NOMO-1 (cell line): ENCODE results near the gene CAB39L.
"Not testable (repeated sequence)": the region's sequence is repeated elsewhere in the genome, so short reads cannot be mapped to it uniquely, and the experiment has no call there.

Experiments
- DNase-seq, 2 experiments: peaks; one replicate each; lab custom pipeline; 2025; ENCODE audit not compliant: unreplicated experiment in 2 of 2; lab: John Stamatoyannopoulos, UW

Gene CAB39L

DNA sequence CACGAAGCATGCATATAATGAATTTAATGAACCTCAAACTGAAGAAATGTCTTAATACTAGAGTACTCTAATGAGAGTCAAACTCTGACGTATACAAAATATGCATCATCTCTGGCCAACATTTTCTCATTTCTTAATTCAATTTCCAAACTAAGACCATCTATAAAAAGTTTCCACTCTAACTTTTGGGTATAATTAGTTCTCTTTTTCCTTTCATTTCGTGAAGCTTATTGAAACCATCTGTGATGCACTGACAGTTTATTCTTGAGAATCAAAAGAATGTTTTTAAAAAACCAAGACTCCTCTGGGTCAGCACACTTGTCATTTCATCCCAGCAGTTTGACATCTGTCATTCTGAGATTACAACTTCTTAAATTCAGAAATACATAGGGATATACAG, 90.0 kb downstream of the CAB39L start:
- DNase-seq, result no peak

DNA sequence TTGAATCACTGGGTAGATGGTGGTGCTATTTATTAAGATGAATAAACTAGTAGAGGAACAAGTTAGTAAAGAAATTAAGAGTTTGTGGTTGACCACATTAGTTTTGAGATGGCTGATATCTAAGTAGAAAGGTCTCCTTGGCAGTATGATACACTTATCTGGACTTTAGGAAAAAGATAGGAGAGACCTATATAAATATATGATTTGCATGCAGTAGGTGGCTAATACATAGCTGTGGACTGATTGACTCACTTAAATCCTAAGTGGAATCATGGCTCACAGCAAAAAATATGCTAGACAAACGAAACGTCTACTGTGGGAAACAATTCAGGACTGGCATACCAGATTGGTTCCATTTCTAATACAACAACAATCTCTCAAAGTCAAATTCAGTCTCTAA, 92.0 kb downstream of the CAB39L start:
- DNase-seq, result no peak

DNA sequence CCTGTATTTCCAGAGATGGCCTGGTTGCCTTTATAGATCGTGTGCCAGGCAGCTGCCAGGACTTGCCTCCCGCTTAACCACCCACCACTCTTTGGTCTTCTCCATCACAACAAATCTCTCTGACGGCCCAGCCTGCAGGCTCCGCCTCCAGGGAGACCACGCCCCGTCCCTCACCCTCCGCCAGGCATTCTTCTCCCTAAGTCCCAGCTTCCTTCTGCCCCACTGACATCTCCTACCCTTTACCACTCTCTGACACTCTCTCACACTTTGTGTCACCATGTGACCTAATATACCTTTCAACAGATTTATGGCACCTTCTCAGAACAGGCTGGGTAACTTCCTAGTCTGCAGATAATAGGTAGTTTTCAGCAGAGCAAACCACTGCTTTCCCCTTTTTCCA, 95.1 kb downstream of the CAB39L start:
- DNase-seq, result no peak

DNA sequence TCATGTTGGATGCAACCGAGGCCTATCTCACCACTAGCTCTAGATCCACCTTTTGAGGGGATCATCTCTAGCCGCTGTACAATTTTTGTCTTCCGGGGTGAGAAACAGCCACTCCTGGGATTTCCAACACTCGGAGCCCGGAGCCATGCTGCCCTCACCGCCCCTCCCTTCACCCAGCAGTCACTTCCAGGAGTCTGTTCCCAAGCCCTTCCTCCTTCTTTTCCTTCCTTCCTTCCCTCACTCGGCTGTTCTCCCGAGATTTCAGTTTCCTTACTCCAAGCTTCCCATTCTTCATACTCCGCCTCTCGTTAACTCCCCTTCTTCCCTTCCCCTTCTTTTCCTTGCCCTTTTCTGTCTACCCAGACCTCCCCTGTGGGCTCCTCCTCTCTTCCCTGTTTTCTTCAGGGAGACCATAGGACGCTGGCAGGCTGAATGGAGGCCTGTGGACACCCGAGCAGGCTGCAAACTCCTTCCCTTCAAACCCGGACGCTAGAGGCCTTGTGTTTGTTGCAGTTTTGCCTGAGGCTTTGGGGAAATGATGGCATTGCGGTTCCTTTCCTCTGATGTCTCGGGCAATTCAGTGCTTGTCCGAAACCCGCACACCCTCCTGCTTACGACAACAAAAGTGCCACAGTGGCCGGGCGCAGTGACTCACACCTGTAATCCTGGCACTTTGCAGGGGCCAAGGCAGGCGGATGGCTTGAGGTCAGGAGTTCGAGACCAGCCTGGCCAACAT, 96.0 kb downstream of the CAB39L start:
- DNase-seq, result no peak

DNA sequence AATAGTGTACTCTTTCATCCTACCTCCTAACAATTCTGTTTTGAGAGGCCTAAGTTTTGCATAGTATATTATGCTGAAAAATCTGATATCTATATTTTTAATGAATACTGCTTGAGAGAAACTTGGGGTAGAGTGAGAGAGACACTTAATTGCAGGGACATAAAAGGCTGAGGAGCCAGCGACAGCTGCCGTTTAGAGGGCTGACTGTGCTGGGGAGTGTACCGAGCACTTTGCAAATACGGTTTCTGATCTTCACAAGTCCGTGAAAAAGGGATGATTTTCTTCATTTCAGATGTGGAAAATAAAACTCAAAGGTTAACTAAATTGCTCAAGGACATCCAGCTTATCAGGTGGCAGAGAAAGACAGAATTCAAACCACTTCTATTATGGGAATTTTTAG, 97.4 kb downstream of the CAB39L start:
- no peak for DNase-seq

DNA sequence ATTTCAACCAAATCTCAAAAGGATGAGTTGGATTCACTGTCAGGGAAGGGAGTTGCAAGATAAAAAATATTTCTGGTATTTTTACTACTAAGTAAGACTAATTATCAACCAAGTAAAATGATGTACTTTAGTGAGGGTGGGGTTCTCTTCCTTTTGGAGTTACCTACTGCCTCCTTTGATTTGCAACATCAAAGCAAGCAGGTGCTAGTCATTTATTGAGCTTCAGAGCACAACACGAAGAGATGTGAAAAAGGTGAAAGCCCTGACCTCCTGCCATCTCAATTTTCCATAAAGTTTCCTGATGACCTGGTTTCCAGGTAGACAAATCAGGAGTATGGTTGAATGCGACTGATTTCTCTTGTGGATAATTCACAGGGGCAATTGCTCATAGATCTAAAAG, 100.1 kb downstream of the CAB39L start:
- DNase-seq, result no peak

DNA sequence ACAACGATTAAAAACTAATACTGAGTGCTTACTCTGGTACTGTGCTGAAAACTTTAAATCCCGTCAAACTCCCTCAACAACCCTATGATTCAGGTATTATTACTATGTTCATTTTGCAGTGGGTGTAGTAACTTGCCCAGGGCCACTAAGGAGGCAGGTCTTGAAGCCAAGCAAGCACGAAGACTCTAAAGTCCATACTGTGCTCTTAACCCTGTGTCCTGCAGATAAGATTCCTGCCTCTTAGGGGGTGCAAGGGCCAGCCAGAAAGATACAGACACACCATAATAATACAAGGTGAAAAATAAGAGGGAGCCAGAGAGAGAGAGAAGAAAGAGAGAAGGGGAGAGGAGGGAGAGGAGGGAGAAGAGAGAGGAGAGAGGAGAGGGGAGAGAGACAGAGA, 100.6 kb downstream of the CAB39L start:
- no peak for DNase-seq

DNA sequence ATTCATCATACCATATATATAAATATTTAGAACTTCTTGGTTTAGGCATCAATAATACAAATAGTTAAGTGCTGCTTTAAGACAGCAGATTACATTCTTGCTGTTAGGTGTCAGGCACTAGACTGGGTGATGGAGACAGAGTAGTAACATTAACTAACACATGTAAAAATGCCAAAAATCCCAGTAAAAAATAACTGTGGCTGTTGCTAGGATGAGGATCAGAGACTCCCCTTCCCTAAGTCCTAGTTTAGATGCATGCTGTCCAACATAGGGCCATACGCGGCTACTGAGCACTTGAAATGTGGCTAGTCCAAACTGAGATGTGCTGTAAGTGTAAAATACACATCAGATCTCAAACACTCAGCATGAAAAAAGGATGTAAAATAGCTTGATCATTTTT, 101.4 kb downstream of the CAB39L start:
- DNase-seq, result no peak

DNA sequence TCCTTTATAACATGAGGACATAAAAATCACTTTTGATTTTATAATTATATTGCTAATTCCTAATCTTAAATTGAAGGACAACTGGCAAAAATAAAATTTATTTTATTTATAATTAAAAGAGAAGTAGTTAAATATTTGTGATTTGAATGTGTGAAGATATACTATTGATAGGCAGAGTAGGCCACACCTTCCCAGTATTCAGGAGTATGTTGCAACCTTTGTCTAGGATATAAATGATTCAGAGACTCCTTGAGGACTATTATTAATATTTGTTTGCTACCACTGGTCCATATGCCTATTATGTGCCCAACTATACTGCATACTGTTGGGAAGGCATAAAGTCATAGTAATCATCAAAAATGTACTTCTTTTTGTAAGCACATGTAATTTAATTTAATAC, 101.9 kb downstream of the CAB39L start:
- no peak for DNase-seq

DNA sequence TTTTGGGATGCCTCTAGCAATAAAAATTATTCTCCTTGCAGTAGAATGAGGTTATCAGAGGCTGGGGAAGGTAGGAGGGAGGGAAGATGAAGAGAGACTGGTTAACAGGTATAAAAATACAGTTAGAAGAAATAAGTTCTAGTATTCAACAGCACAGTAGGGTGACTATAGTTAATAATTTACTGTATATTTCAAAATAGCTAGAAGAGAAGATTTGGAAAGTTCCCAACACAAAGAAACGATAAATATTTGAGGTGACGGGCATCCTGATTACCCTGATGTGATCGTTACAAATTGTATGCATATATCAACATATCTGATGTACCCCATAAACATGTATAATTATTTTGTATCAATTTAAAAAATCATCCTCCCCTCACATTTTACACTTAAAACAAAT, 102.3 kb downstream of the CAB39L start:
- no peak for DNase-seq

DNA sequence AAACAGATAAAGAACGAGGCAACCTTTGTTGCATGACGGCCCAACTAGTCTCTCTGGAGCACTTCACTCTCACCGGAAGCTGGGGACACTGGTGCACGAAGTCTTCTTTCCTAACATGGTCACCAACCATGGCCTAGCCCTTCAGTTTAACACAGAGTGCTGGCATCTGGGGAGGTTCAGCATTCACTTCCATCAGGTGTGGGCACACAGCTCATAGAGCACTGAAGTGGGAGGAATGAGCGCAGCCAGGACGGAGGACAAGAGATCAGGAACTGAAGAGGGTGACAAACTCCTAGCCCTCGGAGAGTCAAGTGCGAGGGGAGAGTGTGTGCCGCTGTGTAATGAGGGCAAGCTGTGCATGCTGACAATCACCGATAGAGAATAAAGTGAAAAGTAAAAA, 103.7 kb downstream of the CAB39L start:
- no peak for DNase-seq

DNA sequence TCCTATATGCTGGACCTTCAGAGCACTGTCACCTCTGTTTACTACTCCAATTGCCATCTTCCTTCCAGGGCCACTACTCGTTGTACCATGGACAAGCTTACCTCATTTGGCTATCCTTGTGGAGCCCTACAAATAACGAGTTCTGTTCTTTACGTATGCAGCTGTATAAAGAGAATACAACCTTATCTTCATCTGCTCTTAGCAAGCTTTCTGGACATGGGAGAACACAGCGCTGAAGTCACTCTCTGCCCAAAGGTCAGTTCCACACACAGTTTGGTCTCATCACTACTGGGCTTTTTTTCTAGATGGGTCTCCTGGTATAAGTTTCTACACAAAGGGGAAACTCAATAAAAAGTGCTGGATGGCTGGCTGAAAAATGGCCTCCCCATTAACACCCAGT, 107.2 kb downstream of the CAB39L start:
- DNase-seq, result no peak

DNA sequence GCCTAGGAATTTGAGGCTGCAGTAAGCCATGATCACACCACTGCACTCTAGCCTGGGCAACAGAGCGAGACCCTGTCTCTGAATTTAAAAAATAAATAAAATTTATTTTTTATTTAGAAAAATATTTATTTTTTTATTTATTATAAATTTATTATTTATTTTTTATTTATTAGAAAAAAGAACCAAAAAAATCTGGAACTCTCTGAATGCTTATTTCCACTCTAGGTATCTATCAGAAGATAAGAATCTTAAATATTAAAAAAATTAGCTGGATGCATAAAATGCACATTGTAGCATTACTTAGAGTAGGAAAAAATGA, 113.4 kb downstream of the CAB39L start:
- DNase-seq, result no peak

DNA sequence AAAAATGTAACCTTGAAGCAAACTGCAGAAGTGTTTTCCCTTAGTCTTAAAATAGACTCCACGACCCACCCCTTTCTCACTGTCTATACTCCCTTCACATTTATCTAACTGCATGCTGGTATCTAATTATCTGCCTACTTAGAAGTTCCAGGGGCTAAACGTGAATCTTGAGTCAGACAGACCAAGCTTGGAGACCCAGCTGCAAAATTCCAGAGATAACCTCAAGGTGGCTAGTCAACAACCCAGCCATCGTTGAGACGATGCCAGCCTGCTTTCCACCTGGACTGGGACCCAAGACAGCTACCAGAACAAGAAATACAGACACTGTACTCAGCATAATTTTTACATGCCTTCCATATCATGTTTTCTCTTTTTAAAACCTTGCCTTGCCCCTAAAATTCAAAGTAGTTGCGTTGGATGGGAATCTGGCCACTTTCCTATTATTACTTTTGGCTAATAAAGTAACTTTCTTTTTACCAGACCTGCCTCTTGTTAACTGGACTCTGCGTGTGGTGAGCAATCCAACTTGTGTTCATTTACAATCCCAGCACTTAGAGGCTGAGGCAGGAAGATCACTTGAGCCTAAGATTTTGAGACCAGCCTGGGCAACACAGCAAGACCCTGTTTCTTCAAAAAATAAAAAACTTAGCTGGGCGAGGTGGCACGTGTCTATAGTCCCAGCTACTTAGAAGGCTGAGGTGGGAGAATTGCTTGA, 113.9 kb downstream of the CAB39L start:
- no peak for DNase-seq

DNA sequence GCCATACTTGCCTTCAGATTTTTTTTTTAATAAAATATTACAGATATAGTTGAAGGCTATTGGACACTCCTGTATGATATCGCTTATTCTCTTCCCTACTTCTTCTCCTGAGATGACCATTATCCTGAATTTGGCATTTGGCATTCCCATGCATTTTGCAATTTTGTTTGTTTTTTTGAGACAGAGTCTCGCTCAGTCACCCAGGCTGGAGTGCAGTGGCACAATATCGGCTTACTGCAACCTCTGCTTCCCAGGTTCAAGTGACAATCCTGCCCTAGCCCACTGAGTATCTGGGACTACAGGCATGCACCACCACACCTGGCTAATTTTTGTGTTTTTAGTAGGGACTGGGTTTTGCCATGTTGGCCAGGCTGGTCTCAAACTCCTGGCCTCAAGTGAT, 116.7 kb downstream of the CAB39L start:
- DNase-seq, result not testable (repeated sequence)

DNA sequence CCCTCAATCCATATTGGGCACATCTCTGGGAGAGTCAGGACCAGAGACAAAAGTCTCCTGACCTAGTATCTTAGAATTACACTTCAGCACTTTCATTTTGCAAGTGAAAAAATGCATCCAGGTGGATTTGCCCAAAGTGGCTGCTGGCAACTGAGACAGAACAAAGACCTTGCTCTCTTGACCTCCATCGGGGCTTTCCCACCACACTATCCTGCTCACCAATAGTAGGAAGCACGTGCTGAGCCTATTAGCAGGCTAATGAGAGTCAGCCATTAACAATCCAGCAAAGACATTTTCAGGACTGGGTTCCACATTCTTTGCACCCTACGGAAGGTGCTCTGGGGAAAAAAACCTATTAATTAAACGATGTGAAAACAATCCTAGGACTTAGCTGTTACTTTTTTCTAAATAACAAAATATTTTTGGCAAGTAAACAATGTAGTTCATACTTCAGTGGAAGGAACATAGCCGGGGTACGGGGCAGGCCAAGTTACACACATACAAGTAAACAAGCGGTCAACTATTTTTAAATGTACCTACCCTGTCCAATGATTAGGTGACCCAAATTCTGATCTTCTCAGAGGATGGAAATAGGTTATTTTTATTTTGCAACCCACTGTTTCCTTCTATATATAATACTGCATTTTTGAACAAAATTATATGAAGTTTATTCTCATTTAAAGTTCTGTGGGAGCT, 117.5 kb downstream of the CAB39L start:
- no peak for DNase-seq

DNA sequence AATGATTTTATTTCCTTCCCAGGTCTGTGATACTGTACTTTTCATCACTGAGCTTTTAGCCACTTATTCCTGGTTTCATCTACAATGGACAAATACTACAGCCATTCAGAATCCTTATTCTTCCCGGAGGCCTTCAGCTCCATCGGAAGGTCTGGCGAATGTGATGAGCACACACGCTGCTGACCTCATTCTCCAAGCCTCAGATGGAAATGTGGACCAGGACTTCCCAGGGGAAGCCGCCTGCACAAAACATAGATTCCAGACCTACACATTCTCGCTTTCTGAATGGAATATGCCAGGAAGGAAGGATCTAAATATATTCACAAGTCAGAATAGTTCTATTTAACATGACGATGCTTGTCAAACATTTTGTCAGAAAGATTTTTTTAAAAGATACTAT, 120.5 kb downstream of the CAB39L start:
- DNase-seq, result no peak

DNA sequence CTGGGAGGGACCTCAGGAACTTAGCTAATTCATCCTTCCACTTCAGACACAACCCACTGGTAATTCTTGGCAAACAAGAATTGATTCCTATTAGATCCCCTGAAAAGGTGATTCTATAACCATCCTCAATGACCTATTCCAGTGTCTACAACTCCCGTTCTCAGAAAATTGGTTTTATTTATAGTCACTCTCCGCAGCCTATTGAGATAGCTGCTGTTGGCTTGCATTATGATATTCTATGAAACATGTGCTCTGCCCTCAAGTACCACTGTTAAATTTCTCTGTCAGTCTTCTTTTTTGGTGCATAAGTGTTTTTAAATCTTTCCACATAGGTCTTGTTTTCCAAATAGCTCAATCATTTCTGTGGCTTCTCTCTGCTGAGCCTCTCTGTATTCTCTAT, 121.2 kb downstream of the CAB39L start:
- DNase-seq, result no peak

DNA sequence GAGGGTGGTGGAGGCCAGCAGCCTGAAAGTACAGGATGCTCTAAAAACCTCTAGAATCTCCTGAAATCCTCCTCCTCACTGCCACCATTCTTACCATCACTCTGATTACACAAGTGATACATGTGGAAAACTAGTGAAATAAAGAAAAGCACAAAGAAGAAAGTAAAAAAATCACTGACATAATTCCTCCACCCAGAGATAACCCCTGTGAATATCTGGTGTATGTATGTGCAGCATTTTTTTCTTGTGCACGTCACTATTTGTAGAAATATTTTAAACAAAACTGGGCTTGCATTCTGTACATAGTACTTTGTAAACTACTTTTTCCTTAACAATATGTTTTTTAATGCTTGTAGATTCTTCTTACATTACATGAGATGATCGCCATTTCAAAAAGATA, 122.9 kb downstream of the CAB39L start:
- no peak for DNase-seq

DNA sequence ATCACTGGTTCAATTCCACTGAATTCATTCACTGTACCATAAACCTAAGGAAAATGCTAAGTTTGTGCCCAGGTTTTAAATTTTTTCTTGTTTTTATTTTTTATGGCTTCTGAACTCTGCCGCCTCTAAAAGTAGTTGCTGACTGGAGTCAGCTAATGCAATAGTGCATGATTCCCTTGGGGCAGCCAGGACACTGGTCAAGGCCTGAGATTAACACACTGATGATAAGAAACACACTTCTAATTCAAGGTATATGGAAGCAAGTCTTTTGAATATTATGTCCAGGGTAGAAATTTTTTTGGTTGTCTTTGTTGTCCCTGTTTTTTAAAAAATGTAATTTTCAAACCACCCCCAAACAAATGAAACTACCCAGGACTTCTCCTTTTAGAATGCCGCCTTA, 123.9 kb downstream of the CAB39L start:
- DNase-seq, result no peak

DNA sequence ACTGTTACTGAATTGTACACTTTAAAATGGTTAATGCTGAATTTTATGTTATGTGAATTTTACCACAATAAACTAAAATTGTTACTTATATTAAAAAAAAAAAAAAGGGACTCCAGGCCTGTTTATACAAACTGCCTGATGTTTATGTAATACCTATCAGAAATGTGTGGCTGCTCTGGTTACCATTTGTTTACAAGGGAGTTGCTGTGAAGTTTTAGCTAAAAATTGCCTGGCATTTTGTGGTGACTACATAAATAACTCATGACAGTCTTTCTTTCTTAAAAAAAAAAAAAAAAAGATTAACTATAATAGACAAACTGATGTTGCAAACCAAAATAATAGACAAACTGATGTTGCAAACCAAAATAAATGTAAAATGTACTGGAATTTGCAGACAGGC, 124.3 kb downstream of the CAB39L start:
- DNase-seq, result no peak

DNA sequence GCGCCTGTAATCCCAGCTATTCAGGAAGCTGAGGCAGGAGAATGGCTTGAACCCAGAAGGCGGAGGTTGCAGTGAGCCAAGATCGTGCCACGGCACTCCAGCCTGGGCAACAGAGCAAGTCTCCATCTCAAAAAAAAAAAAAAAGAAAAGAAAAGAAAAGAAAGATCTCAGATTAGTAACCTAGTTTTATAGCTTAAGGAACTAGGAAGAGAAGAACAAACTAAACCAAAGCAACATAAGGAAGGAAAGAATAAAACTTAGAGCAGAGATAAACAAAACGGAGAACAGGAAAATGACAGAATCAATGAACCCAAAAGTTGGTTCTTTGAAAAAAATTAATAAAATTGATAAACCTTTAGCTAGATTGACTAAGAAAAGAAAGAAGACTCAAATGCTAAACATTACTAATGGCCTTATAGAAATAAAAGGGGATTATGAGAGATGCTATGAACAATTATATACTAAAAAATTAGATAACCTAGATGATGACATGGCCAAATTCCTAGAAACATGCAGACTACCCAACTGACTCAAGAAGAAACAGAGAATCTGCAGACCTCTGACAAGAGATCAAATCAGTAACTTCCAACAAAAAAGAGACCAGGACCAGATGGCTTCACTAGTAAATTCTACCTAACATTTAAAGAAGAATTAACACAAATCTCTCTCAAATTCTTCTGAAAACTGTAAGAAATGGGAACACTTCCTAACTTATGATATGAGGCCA, 127.9 kb downstream of the CAB39L start:
- DNase-seq, result no peak
